NCI-H82 treated with DMSO at 0.1 percent for 48 hours (cell line): ENCODE measurements around the gene GABRB1.

Experiments used
- DNase-seq: peaks from one replicate; lab custom pipeline; 2025; ENCODE audit not compliant: unreplicated experiment; lab: John Stamatoyannopoulos, UW

GABRB1 gene

DNA sequence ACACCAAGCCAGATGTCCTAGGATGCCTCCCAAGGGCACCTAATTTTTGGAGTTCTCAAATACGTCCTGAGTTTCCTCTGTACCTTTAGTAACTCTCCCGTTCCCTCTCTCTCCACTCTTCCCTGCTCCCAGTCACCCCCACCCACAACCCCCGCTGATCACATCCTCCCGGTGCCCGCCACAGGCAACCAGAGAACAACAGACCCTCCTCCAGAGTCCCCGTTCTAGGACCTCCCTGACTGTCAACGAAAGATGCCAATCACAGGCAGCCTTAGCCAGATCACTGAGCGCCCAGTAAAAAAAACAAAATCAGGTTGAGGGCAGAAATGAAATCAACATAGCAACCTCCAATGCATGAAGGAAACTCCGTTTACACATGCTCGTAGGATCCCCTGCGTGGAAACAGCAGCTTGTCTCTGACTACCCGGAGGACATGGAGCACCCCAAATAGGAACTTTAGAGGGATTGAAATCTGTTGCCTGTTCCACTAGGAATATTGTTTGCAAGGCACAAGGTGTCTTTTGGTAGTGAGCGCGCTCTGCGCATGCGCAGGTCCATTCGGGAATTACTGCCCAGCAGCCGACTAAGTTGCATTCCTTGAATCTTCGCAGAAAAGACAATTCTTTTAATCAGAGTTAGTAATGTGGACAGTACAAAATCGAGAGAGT lies at the start of gene GABRB1:
GABRB1 (plus strand) TSS at position 557 of the 668 bp plus-strand sequence.
- no peak for DNase-seq

DNA sequence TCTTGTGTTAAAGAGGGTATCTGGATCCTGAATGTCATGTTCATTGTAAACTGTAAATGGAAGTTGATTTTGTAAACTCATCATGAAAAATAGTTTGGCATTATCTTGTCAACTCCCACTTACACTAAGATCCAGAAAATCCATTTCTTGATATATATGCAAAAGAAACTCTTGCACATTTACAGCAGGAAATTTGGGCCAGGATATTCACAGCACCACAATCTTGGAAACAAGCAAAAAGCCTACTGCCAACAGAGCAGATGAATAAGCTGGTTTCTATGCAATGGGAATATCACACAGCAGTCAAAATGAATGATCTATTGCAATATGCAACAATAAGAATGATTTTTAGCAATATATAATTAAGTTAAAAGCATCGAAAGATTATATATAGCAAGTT lies 46.6 kb upstream of the GABRB1 start:
- DNase-seq, result no peak

DNA sequence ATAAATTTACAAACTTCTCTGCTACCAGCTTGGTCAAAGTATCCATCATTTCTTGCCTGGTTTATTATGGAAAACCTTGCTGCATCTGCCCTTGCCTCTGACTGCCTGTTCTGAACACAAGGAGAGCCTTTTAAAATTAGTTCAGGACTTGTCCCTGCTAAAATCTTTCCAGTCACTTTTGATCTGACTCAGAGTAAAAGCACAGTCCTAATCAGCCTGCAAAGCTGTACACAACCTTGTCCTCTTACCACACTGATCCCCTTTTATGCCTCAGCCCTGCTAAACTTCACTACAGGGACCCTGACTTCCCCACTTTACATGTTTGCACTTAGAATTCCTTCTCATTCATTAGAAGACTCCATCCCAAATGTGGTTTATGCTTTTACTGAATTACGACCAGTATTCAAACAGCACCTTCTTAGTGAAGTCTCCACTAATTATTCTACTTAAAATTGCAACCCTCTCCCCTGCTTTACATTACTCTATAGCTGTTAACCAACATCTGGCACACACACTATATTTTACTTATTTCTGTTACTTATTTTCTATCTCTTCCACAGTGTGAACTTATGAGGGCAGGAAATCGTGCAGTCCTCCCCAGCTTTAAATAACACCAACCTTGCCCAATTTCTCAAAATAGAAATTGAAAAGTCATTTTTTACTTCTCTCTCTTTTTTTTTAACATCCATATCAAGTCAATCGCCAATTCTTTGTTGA lies 44.3 kb upstream of the GABRB1 start:
- no peak for DNase-seq

DNA sequence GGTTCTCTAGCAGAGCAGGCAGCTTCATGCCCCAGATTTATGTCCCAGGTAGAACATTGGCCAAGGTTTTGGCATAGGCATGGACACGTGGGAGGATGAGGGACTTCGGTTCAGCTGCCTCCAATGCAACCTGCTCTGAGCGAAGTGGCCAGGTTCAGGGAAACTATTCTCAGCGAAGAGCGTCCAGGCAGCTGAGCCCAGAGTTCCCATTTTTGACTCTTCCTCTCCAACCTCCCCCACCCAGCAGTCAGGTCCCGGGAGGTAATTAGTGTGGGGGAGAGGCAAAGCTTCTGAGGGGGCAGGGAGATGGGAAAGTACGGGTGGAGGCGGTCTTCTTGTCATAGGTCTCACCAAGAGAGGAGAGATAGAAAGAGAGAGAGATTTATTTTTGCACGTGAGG lies 39.0 kb upstream of the GABRB1 start:
- no peak for DNase-seq

DNA sequence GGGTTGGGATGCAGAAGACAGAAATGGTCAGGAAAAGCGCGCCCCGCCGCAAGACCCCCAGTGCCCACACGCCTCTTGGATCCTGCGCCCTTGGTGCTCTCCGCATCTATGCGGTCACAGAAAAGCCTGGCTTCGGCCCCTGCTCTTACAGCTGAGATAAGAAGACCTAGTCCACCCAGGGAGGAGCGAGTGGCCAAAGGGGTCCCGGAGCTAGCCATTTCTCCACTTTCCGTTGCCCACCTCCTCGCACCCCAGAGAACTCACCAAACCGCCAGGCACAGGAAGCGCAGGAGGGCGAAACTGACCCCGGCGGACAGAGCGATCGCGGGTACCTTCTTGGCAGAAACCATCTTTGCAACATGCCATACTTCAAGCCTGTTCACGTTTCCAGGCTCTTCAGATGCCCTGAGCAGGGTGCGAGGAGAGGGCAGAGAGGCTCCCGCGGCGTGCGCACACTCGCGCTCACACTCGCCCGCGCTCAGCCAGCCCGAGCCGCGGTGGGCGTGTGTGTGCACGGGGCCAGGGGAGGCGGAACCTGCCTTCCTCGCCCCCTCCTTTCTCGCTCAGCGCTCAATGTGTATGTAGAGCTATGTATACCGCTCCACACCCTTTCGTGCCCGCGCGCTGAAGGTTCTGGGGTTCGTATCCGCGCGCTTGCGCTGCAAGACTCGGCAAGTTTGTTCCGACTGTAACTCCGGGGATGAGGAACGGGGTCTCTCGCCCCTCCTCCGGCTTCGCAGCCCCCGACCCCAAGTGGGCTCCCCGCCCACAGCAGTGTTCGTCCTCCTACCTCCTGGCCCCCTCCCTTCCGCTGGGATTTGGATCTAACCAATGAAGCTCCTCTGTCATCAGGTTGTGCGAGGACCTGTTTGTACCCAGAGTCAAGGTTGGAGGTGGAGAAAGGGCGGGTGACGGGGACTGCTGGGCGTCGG lies 38.0 kb upstream of the GABRB1 start, which contains the start of gene GABRA4:
GABRA4 (minus strand) TSS at position 507 of the 932 bp plus-strand sequence; CDS start at position 350, 157 bp downstream.
- no peak for DNase-seq

DNA sequence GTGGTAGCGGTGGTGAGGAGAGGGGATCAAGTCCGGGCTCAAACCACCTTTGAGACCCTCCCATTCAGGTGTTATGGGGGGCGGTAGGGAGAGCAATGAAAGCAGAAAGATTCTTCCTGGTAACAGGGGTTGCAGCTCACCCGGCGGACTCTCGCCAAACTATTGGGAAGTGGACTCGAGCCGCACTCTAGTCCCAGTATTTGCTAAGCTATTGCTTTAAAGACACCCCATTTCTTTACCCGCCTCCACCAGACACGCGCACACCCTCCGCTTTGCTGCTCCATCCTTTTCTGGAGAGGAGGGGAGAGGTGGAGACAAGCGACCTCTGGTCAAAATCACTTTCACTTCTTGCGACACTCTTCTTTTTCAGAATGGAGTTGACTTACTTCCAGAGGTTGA lies 37.4 kb upstream of the GABRB1 start:
- no peak for DNase-seq

DNA sequence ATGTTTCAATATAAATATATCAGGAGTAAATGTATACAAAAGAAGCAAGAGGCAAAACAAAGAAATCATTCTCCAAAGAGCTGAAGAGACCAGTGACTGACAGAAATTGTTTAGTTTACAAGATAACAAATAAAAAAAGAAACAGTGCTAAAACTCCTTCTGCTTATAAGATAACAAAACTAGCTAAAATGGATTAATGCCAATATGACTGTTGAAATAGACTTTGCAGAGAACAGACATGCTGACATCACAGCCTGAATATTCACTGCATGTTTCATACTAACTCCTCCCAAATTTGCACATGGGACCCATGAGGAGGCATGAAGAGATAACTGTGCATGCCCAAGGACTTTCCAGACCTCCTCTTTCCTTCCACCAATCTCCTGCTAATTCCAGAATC lies 31.8 kb upstream of the GABRB1 start:
- DNase-seq, result no peak

DNA sequence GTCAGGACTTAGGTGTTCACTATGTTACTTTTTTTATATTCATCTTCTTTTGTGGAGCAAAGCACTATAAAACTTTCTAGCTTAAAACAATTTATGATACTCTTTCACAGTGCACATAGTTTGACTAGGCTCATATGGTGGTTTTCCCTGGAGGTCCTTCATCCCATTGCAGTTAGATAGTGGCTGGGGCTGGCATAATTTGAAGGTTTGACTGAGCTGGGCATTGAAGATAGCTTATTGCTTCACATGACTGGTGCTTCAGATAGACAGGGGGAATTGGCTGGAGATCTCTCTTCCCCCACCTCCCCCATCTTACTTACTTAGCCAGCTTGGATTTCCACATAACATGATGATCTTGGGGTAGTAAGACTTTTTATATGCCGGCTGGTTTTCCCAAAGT lies 31.0 kb upstream of the GABRB1 start:
- DNase-seq, result no peak

DNA sequence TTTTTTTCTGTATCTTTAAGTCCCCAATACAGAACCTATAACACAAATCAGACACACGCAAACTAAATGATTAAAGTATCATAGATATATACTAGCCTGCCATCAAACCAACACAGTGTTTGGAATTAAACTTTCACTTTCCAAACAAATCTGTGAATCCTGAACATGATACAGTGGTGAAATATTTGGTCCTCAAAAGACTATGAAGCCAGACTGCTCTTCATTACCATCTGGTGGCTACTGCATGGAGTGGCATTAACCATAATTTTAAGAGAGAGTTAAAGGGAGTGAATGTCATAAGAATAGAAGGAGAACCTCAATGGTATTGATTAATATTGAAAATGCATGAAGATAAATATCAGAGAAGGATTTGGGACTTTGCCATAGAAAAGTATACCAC lies 28.8 kb upstream of the GABRB1 start:
- no peak for DNase-seq

DNA sequence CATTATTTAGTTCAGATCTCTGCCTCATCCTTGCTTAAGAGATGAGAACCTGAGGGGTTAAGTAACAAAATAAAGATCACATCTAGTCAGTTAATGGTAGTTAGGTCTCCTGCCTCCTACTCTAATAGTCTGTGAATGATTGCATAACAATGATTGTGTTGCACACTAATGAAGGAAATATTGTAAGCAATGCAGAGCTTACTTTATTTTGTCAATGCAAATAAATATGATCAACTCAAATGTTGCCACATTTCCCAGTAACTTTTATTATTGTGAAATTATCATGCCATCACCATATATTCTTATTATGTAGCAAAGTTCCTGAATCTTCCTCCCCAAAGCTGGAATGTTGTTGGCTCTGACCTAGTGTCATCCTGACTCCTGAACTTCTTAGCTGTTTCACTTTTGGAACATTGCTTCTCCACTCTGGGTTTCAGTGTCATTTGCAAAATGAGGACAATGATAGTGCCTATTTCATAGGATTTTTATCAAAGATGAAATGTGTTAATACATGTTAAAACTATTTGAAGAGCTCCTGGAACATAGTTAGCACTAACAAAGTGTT lies 20.9 kb upstream of the GABRB1 start:
- no peak for DNase-seq

DNA sequence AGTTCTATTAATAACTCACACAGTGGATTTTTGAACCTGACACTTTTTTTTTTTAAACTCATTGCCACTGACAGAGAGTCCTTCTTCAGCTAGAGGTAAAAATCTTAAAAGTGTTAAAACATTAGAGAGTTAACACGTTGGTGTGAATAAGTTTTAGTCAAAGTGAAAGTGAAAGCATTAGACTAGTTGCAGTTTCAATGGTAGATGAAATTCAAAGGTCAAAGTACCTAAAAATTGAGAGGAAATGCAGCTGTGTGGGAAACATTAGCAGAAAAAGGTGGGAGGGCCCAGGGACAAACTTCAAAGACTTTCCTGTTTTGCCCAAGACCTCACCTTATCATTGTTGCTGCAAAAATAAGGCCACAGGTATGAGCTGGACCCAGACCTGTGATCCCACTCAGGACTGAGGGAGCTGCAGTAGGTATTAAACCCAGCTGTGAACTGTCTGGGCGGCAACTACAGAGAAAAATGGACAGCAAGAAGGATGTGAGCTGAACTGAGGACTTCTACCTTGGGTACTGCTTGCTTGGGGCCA lies 20.4 kb upstream of the GABRB1 start:
- no peak for DNase-seq

DNA sequence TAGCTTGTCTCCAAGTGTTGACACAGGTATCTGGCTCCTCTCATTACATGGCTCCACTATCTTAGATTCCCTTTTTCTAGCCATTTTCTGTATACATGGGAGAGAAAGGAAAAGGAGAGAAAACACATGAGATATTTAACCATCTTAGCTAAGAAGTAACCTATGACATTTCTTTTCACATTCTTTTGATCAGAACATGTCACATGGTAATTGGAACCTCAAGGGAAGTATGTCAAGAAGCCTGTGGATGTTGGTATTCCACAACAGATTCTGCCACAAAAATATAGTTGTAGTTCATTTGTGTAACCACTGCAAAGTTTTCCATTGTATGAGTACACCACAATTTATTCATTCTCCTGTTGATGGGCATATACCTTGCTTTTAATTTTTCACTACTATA lies 18.7 kb upstream of the GABRB1 start:
- DNase-seq, result no peak

DNA sequence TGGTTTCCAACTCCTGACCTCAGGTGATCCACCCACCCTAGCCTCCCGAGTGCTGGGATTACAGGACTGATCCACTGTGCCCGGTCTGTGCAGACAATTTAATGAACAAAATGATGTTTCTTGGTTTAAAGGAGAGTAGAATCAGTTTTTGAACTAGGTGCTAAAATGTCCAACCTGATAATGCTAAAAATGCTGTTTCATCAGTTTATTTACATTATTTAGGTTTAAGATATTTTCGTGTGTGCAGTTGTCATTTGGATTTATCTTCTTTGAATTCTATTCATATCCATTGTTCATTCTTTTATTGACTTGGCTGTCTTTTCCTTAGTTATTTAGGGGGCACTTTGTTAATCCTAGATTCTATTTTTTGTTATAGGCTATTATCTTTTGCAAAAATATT lies 18.0 kb upstream of the GABRB1 start:
- DNase-seq, result no peak

DNA sequence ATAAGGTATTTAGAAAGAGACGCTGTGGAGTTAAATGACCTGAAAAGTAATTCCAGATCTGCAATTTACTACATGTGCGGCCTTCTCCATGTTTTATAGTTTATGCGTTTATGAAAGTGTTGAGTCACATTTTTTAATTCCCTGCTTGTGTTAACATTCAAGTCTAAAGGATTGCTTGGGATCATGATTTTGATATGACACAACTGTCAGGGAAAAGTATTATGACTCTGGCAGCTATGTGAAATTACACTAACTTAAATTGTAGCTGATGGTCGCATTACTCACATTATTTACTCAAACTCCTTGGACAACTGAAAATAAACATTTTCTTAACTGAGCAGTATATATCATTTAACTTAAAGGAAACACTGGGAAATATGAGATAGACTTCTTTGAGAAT lies 14.3 kb upstream of the GABRB1 start:
- no peak for DNase-seq

DNA sequence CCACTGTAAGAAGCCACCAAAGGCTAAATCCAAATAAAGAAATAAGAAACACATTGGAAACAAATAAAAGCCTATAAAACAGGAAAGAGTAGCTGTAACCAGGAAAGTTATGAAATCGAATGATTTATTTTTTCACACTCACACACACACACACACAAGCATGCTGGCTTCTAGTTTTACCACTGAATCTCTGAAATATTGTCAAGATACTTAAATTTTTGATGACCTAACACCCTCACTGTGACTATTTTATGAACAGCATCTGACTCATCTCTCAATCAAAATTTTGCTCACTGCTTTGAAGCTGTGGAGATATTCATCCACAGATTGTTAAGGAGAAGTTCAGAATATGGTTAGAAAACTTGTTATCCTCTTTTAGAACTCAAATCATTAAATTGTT lies 13.9 kb upstream of the GABRB1 start:
- no peak for DNase-seq

DNA sequence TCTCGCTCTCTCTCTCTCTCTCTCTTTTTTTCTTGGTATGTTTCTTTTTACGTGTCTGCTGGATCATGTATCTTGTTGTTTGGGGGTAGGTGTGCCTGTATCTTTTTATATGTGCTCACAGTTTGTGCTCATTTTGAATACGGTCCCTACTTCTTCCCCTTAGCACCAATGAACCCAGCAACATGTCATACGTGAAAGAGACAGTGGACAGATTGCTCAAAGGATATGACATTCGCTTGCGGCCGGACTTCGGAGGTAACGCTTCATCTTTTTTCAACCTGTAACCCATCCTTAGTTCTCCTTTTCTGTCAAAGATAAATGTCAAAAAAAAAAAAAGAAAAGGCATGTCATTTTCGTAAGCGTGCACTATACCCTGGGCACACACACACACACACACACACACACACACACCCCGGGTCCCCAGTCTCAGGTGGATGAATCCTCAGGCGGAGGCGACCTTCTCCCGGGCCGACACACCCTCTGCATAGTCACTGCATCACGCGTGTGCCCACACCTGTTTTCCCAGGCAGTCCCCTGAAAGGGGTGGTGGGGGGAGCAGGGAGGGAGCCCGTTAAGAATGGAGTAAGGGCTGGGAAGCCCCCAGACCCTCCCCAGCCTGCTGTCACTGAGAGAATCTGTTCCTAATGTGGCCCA lies 511 bp downstream of the GABRB1 start:
- DNase-seq, result peak; percentile 10

DNA sequence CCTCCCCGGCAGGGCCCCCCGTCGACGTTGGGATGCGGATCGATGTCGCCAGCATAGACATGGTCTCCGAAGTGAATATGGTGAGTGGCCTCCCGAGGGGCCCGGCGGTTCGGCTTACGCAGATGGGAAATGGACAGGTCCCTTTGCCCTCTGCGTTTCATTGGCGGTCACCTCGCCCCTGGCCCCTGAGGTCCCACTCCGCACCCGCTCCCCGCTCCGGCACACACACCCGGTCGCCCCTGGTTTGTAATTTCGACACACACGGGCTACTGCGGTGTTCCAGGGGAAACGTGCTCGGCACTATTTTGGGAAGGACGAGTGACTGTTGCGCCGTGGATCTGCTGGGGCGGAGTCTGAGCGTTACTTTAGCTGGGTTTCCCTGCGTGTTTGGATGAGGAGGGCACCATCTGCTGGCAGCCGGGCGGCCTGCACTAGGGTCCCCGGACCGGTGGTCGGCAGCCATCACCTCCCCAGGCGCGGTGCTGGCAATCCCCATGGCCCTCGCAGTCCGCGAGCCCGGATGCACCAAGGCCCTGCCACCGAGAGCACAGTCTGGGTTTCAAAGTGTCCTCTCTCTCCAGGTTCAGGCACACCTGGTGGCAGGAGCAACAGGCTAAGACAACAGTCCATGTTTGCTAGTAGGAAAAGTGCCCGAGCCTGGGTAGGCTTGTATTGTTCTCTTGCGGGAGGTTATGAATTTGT lies 1.2 kb downstream of the GABRB1 start:
- DNase-seq, result peak; percentile 42

DNA sequence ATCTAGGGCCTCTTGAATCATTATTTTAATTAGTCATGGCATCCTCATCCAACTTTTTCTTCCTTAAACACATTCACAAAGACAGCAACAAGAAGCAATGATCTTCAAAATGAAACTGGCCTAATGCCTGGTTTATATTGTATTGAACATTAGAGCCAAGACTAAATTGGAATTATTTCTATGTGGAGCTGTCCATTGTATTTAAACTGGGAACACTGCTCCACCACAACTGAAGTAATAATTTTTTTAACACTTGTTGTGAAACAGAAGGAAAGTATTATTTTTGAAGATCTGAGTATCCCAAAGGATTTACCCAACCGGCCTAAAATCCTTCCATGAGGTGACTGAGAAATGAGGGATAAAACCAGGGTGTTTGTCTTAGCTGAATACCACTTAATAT lies 6.9 kb downstream of the GABRB1 start:
- no peak for DNase-seq

DNA sequence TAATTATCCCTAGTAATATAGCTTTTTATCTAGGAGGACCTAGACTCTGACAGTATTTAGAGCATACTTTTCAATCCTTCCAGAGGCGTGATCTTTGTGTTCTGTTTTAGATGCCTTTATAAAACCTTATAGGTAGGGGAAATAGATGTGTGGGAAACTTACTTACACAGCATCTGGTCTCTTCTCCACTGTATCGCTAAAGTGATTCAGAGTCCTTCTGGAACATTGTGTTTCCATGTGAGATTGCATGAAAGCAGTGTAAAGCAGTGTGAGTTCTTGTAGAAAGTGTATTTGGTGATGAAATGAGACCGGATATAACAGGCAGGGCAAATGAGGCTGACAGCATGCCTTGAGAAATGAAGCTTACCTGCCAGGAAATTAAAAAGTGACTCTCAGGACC lies 9.5 kb downstream of the GABRB1 start:
- DNase-seq, result no peak

DNA sequence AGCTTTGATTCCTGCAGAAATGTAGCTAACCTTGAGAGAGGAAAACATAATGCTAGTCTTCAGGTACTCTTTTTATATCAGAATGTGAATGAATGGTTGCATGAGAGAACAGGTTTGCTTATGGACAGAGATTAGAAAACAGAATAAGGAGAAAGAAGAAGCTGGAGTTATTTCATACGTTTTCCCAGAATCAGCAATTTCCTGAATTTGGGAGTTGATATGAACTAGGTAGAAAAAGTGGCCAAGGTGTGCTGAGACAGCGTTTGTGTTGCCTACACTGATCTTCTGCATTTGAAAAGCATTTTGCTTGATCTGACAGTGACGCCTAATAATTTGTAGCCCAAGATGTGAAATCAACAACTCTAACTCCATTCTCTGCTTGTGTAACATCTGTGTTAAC lies 12.5 kb downstream of the GABRB1 start:
- no peak for DNase-seq
